Stomach (tissue), 9 donors: ENCODE results near the gene MSTO1. TPM values are rescaled to one million over a fixed set of nuclear protein-coding genes. Genes with fewer than 3 reads are reported as not detected.

Experiments used
- DNase-seq, 2 donors: peaks; one replicate each; pipeline versions ENCODE4 v3.0.0 to v3.0.0-alpha.2; 2013 to 2019
- H3K27ac ChIP-seq, 5 donors: fragments of 200-600 bp in 4 of 5; sonication (generic) in 4 of 5; one replicate each; pipeline ENCODE4 v1.5.1; 2013 to 2019; ENCODE audit warnings: mild to moderate bottlenecking in 1 of 5, moderate library complexity in 1 of 5
- H3K27me3 ChIP-seq, 3 donors: fragments of 200-600 bp; sonication (generic); one replicate each; pipeline ENCODE4 v1.5.1; 2017 to 2019; ENCODE audit warnings: mixed run types in 1 of 3
- H3K36me3 ChIP-seq, 4 donors: fragments of 200-600 bp; sonication (generic); 1 replicate in 3 of 4; 2 replicates in 1 of 4; pipeline ENCODE4 v1.5.1; 2016 to 2019
- H3K4me1 ChIP-seq, 4 donors: fragments of 200-600 bp; sonication (generic); one replicate each; pipeline ENCODE4 v1.5.1; 2016 to 2019
- H3K4me3 ChIP-seq, 4 donors: fragments of 200-600 bp; sonication (generic) in 3 of 4; one replicate each; pipeline ENCODE4 v1.5.1; 2016 to 2019; ENCODE audit warnings: mild to moderate bottlenecking in 1 of 4
- H3K9me3 ChIP-seq, 4 donors: fragments of 200-600 bp; sonication (generic); one replicate each; pipeline ENCODE4 v1.5.1; 2016 to 2019
- EP300 ChIP-seq: sonication (generic); formaldehyde crosslinking; IDR thresholded peaks from one replicate; pipeline ENCODE4 v1.6.1; 2017; ENCODE audit warnings: antibody characterized with exemption
- POLR2A ChIP-seq, 4 donors: fragments of 450-650 bp; IDR thresholded peaks; one replicate each; pipeline ENCODE4 v1.6.1; 2016; ENCODE audit warnings: antibody characterized with exemption in 4 of 4, control low read depth in 2 of 4, mild to moderate bottlenecking in 1 of 4, moderate library complexity in 1 of 4
- POLR2AphosphoS5 ChIP-seq, 3 donors: sonication (generic); formaldehyde crosslinking; IDR thresholded peaks; one replicate each; pipeline ENCODE4 v1.6.1; 2016; ENCODE audit warnings: antibody characterized with exemption in 3 of 3
- WGBS, 5 donors: extraction: QIAGEN DNeasy Blood & Tissue Kit in 3 of 5; methylation state at CpG; one replicate each; pipeline versions ENCODE4 v1.1.5 to v1.1.7; 2013 to 2018; 5-methylcytosine and 5-hydroxymethylcytosine counted together
- intact Hi-C: fragments of 100-400 bp; cut with DNase I; formaldehyde crosslinking; loops from one replicate; pipeline ENCODE4 v1.15.1; 2023; ENCODE audit warnings: low total_unique reads
- polyA plus RNA-seq, 3 donors: library from polyadenylated mRNA; stranded (reverse); fragments of 200-250 nt; gene quantifications; one replicate each; pipeline ENCODE4 v1.2.3, GENCODE V29; 2013
- total RNA-seq, 5 donors: library from RNA; depleted of rRNA; stranded (reverse); fragments of >200 nt; gene quantifications; one replicate each; pipeline versions ENCODE4 v1.1.0 to v1.2.3, GENCODE V29; 2014 to 2016
- TF ChIP-seq, protein P1 (sequence below), 7 experiments: fragments of 450-650 bp in 4 of 7; fragments of 200-600 bp in 3 of 7; sonication (generic) in 3 of 7; IDR thresholded peaks; one replicate each; pipeline ENCODE4 v1.5.1; 2016 to 2019; ENCODE audit warnings: antibody characterized with exemption in 7 of 7, control low read depth in 2 of 7, mild to moderate bottlenecking in 1 of 7
- donor health status: healthy with polysubstance abuse.
- donor health status: Bipolar disorder and iron deficiency.
- donor health status: healthy.

Gene MSTO1
- total and polyA plus RNA-seq, 8 donors: 2.3 to 31.0 (median 16.1) TPM

DNA sequence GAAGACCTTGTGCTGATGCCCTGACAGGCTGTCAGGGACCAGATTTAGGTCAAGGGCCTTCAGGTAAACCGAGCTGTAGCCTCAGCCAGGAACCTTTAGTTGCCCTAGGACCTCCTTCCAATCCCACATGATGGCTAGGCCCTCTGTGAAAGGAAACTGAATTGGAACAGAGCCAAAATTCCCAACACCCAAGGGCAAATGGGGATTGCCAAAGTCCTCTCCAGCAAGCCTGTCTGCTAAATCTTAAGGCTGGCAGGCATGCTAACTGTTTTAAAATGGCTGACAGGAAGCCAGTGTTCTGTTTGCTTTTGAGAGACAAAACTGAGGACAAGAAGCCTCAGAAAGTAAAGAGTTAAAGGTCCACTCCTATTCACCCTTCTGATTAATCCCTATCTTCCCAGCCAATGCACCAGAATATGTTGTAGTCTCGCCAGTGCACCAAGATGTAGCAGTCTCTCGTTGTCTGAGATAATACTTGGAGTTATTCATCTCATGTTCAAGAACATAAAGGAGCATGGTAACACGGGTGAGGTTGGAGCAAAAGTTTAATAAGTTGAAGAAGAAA, 35.1 kb downstream of the MSTO1 start:
- Histone ChIP-seq H3K4me1 (peaks cover 4 to 39% (median 20%) of the 10 kb centered on the region in 4 donors), H3K27me3 (no peaks in the 10 kb centered on the region), H3K27ac (no peak overlapping the region), H3K36me3 (no peaks in the 10 kb centered on the region), H3K4me3 (no peak overlapping the region), H3K9me3 (peaks cover 0 to 25% (median 9%) of the 10 kb centered on the region in 4 donors)
- peak in 1 of 2 donors; percentile 18 for DNase-seq
- TF ChIP-seq, protein P1, sequence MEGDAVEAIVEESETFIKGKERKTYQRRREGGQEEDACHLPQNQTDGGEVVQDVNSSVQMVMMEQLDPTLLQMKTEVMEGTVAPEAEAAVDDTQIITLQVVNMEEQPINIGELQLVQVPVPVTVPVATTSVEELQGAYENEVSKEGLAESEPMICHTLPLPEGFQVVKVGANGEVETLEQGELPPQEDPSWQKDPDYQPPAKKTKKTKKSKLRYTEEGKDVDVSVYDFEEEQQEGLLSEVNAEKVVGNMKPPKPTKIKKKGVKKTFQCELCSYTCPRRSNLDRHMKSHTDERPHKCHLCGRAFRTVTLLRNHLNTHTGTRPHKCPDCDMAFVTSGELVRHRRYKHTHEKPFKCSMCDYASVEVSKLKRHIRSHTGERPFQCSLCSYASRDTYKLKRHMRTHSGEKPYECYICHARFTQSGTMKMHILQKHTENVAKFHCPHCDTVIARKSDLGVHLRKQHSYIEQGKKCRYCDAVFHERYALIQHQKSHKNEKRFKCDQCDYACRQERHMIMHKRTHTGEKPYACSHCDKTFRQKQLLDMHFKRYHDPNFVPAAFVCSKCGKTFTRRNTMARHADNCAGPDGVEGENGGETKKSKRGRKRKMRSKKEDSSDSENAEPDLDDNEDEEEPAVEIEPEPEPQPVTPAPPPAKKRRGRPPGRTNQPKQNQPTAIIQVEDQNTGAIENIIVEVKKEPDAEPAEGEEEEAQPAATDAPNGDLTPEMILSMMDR (IDR thresholded peaks at IDR 0.05): no peak
- TF ChIP-seq EP300: no peak
- no peak for TF ChIP-seq POLR2A (IDR thresholded peaks at IDR 0.05)
- no peak for TF ChIP-seq POLR2AphosphoS5 (IDR thresholded peaks at IDR 0.05)
- WGBS, 5 donors: 61 to 80% (median 74%) methylated on average over 4 of the region's 4 CpGs
- intact Hi-C loops: no loop called here

GRCh38 chr1:155645648-155646047, 35.6 kb downstream of the MSTO1 start:
- peaks cover 4 to 39% (median 22%) of the 10 kb centered on the region in 4 donors for H3K4me1 ChIP-seq
- TF ChIP-seq, protein P1 (IDR thresholded peaks at IDR 0.05): no peak
- no peak for TF ChIP-seq POLR2AphosphoS5 (IDR thresholded peaks at IDR 0.05)
- TF ChIP-seq POLR2A (IDR thresholded peaks at IDR 0.05): no peak
- TF ChIP-seq EP300: no peak
- H3K27me3 ChIP-seq: no peaks in the 10 kb centered on the region
- peaks cover 0 to 25% (median 9%) of the 10 kb centered on the region in 4 donors for H3K9me3 ChIP-seq
- H3K27ac ChIP-seq: no peak overlapping the region
- intact Hi-C loops: no loop called here
- DNase-seq: no peak
- no peak overlapping the region for H3K4me3 ChIP-seq
- no peaks in the 10 kb centered on the region for H3K36me3 ChIP-seq
- 57 to 81% (median 77%) methylated on average over 6 of the region's 6 CpGs for WGBS, 5 donors

DNA sequence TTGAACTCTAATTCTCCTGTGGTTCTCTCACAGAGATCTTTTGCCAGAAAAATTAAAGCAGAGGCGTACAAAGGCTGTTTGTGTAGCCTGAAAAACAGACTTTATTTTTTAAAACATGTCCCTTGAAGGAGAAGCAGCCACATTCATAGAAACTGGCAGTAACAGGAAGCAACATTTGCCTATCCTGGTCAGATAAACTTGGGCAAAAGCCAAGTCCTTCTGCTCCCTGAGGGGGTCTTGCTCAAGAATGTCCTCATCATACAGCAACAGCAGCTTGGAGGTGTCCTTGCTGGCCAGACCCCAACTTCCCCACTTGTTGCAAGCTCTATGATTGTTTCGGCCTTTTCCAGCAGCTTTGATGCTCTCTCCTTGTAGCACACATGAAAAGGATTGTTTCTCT, 36.3 kb downstream of the MSTO1 start:
- Histone ChIP-seq H3K27ac (no peak overlapping the region), H3K4me3 (no peak overlapping the region), H3K4me1 (peaks cover 5 to 40% (median 29%) of the 10 kb centered on the region in 4 donors), H3K27me3 (no peaks in the 10 kb centered on the region), H3K9me3 (peaks cover 0 to 25% (median 9%) of the 10 kb centered on the region in 4 donors), H3K36me3 (no peaks in the 10 kb centered on the region)
- no peak for DNase-seq
- 74 to 91% (median 85%) methylated on average over 2 of the region's 2 CpGs for WGBS, 5 donors
- intact Hi-C loops: no loop called here
- TF ChIP-seq POLR2A (IDR thresholded peaks at IDR 0.05): no peak
- no peak for TF ChIP-seq POLR2AphosphoS5 (IDR thresholded peaks at IDR 0.05)
- TF ChIP-seq, protein P1 (IDR thresholded peaks at IDR 0.05): no peak
- no peak for TF ChIP-seq EP300

DNA sequence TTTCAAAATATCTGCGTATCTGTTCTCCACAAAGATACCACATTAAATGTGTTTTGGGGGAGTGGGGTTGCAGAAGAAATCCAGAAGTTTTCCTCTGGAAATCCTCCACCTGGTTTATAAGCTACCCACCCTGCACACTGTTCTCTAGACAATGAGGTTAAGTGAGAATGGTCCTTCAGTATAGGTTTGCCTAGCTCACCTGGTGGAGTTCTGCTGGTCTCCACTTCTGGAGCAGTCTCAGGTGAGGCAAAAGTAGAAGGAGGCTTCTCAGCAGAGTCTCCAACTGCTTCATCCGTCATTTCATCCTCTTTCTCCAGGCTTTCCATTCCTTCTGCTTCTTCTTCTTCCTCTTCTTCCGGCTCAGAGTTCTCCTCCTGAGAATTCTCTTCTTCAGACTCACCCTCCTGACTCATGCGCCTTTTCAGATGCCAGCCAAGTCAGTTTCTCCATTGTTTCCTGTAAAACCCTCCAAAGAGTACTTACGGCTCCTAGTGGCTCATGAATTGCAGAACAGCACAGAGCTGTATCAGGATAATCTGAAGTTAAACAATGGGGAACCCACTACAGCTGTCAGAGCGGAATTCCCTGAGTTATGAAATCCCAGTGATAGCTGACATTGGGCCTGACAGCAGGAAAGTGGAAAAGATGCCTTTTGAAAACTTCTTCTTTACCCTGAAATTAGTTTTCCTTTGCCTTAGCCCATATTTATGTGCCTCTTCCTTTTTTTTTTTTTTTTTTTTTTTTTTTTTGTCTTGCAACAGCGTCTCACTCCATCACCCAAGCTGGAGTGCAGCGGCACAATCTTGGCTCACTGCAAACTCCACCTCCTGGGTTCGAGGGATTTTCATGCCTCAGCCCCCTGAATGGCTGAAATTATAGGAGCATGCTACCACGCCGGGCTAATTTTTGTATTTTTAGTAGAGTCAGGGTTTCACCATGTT, 38.5 kb downstream of the MSTO1 start:
- Histone ChIP-seq H3K27ac (peak overlapping the region in 3 of 5 donors; percentile 47 to 71 (median 66)), H3K4me1 (peaks cover 11 to 48% (median 34%) of the 10 kb centered on the region in 4 donors), H3K36me3 (no peaks in the 10 kb centered on the region), H3K4me3 (no peak overlapping the region), H3K9me3 (peaks cover 0 to 5% (median 2%) of the 10 kb centered on the region in 4 donors), H3K27me3 (no peaks in the 10 kb centered on the region)
- DNase-seq: peak; percentile 27 to 75
- TF ChIP-seq EP300 (no peak), POLR2AphosphoS5 (IDR thresholded peaks at IDR 0.05) (peak in 2 of 3 donors; percentile 48 to 83), POLR2A (IDR thresholded peaks at IDR 0.05) (no peak)
- TF ChIP-seq, protein P1 (IDR thresholded peaks at IDR 0.05): peak in 2 of 7 experiments; percentile 34 to 38
- 37 to 48% (median 40%) methylated on average over 11 of the region's 11 CpGs for WGBS, 5 donors
- intact Hi-C loops: no loop called here
